GM23338 (cell line): ENCODE measurements around the gene MALRD1. TPM values are rescaled to one million over a fixed set of nuclear protein-coding genes. Genes with fewer than 3 reads are reported as not detected.

Source experiments
- ATAC-seq: fragments of 200-7000 bp; cut with Tn5 transposase; 3 replicates; pipeline ENCODE4 v1.9.1; 2020
- DNase-seq: peaks from one replicate; pipeline ENCODE4 v3.0.0-alpha.2; 2015; ENCODE audit warnings: low spot score
- H2AFZ ChIP-seq: fragments of 200-600 bp; sonication (generic); 2 replicates; pipeline ENCODE4 v1.8.0; 2016; ENCODE audit warnings: antibody characterized with exemption, mild to moderate bottlenecking, moderate library complexity
- H3F3A ChIP-seq: fragments of 200-600 bp; sonication (generic); replicated peaks from 2 replicates; pipeline ENCODE4 v1.8.0; 2017; ENCODE audit warnings: antibody characterized with exemption, mixed run types, low read depth
- H3K27ac ChIP-seq: fragments of 200-600 bp; sonication (generic); 2 replicates; pipeline ENCODE4 v1.6.1; 2016; ENCODE audit warnings: low read depth
- H3K27me3 ChIP-seq: fragments of 200-600 bp; sonication (generic); 2 replicates; pipeline ENCODE4 v1.8.0; 2016; ENCODE audit warnings: mild to moderate bottlenecking, mixed run types, moderate library complexity; ENCODE audit not compliant: insufficient read depth
- H3K36me3 ChIP-seq: fragments of 200-600 bp; sonication (generic); 2 replicates; pipeline ENCODE4 v1.8.0; 2016; ENCODE audit warnings: mild to moderate bottlenecking; ENCODE audit not compliant: insufficient read depth
- H3K4me1 ChIP-seq: fragments of 200-600 bp; sonication (generic); 2 replicates; pipeline ENCODE4 v1.8.0; 2016; ENCODE audit warnings: mild to moderate bottlenecking, moderate library complexity; ENCODE audit not compliant: insufficient read depth
- H3K4me2 ChIP-seq: fragments of 200-600 bp; sonication (generic); 2 replicates; pipeline ENCODE4 v1.7.1; 2017; ENCODE audit warnings: mixed run types
- H3K4me3 ChIP-seq: fragments of 200-600 bp; sonication (generic); 2 replicates; pipeline ENCODE4 v1.6.1; 2016; ENCODE audit warnings: mixed run types
- H3K79me2 ChIP-seq: fragments of 200-600 bp; sonication (generic); replicated peaks from 2 replicates; pipeline ENCODE4 v1.8.0; 2017; ENCODE audit warnings: mild to moderate bottlenecking; ENCODE audit not compliant: insufficient read depth
- H3K9me2 ChIP-seq: fragments of 200-600 bp; sonication (generic); 2 replicates; pipeline ENCODE4 v1.8.0; 2017; ENCODE audit not compliant: insufficient read depth
- H4K20me1 ChIP-seq: fragments of 200-600 bp; sonication (generic); replicated peaks from 2 replicates; pipeline ENCODE4 v1.8.0; 2017; ENCODE audit warnings: mild to moderate bottlenecking; ENCODE audit not compliant: insufficient read depth
- H3K27ac Mint-ChIP-seq: 2 replicates; pipeline ENCODE4 v1.8.0; 2020; ENCODE audit warnings: inconsistent platforms, mild to moderate bottlenecking, moderate library complexity, mixed read lengths
- H3K27me3 Mint-ChIP-seq: 3 replicates; pipeline ENCODE4 v1.8.0; 2022; ENCODE audit warnings: low read depth, mild to moderate bottlenecking, moderate library complexity, mixed read lengths, inconsistent platforms; ENCODE audit not compliant: insufficient read depth, poor library complexity
- H3K36me3 Mint-ChIP-seq: 3 replicates; pipeline ENCODE4 v1.8.0; 2021; ENCODE audit warnings: low read depth, mild to moderate bottlenecking, inconsistent platforms, moderate library complexity, mixed read lengths
- H3K4me1 Mint-ChIP-seq: 3 replicates; pipeline ENCODE4 v1.8.0; 2020; ENCODE audit warnings: mild to moderate bottlenecking, inconsistent platforms, mixed read lengths
- H3K4me3 Mint-ChIP-seq: 3 replicates; pipeline ENCODE4 v1.8.0; 2021; ENCODE audit warnings: moderate library complexity, mild to moderate bottlenecking, inconsistent platforms, mixed read lengths
- H3K9me3 Mint-ChIP-seq: 3 replicates; pipeline ENCODE4 v1.8.0; 2020; ENCODE audit warnings: moderate library complexity, mild to moderate bottlenecking, inconsistent platforms, mixed read lengths
- ZNF114 ChIP-seq: fragments of 250-450 bp; sonication (Bioruptor Pico); IDR thresholded peaks from 2 replicates; pipeline ENCODE4 v1.5.0; 2020; ENCODE audit warnings: mild to moderate bottlenecking, moderate library complexity
- ZNF331 ChIP-seq: fragments of 250-450 bp; sonication (Bioruptor Pico); IDR thresholded peaks from 2 replicates; pipeline ENCODE4 v1.5.0; 2020; ENCODE audit warnings: low read depth, mild to moderate bottlenecking, moderate library complexity
- polyA plus RNA-seq: library from polyadenylated mRNA; unstranded; fragments of >200 nt; fragmentation: Nextera tagmentation; extraction: Ambion mirVana; gene quantifications from 2 replicates; pipeline ENCODE4 v1.2.1, GENCODE V29; 2016
- total RNA-seq: library from RNA; depleted of rRNA; stranded (reverse); fragments of >200 nt; shearing (Covaris generic); gene quantifications from 2 replicates; pipeline ENCODE4 v1.2.3, GENCODE V29; 2014
- TF ChIP-seq, protein P1 (sequence below): IDR thresholded peaks from one replicate; pipeline ENCODE4 v1.6.1; 2018; ENCODE audit warnings: antibody characterized with exemption; ENCODE audit not compliant: unreplicated experiment
- TF ChIP-seq, protein P2 (sequence below): IDR thresholded peaks from 2 replicates; pipeline ENCODE4 v1.6.1; 2016; ENCODE audit warnings: antibody characterized with exemption
- TF ChIP-seq, protein P3 (sequence below): fragments of 250-450 bp; sonication (Bioruptor Pico); IDR thresholded peaks from 2 replicates; pipeline ENCODE4 v1.5.0; 2020; ENCODE audit warnings: mild to moderate bottlenecking, moderate library complexity

Gene MALRD1
- total and polyA plus RNA-seq, 2 experiments from 2014 or later, result 0.42 to 1.9 TPM

DNA sequence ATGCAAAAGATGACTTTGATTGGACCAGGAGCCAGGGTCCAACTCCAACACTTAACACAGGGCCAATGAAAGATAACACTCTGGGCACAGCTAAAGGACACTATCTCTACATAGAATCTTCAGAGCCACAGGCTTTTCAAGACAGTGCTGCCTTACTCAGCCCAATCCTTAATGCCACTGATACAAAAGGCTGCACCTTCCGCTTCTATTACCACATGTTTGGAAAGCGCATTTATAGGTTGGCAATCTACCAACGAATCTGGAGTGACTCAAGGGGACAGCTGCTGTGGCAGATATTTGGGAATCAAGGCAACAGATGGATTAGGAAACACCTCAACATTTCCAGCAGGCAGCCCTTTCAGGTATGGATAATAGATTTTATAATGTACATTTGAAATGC lies 160.7 kb downstream of the MALRD1 start:
- no peaks in the 10 kb centered on the region for H4K20me1 ChIP-seq
- TF ChIP-seq, protein P1, sequence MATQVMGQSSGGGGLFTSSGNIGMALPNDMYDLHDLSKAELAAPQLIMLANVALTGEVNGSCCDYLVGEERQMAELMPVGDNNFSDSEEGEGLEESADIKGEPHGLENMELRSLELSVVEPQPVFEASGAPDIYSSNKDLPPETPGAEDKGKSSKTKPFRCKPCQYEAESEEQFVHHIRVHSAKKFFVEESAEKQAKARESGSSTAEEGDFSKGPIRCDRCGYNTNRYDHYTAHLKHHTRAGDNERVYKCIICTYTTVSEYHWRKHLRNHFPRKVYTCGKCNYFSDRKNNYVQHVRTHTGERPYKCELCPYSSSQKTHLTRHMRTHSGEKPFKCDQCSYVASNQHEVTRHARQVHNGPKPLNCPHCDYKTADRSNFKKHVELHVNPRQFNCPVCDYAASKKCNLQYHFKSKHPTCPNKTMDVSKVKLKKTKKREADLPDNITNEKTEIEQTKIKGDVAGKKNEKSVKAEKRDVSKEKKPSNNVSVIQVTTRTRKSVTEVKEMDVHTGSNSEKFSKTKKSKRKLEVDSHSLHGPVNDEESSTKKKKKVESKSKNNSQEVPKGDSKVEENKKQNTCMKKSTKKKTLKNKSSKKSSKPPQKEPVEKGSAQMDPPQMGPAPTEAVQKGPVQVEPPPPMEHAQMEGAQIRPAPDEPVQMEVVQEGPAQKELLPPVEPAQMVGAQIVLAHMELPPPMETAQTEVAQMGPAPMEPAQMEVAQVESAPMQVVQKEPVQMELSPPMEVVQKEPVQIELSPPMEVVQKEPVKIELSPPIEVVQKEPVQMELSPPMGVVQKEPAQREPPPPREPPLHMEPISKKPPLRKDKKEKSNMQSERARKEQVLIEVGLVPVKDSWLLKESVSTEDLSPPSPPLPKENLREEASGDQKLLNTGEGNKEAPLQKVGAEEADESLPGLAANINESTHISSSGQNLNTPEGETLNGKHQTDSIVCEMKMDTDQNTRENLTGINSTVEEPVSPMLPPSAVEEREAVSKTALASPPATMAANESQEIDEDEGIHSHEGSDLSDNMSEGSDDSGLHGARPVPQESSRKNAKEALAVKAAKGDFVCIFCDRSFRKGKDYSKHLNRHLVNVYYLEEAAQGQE, result no peak
- TF ChIP-seq ZNF331 (CRISPR knock-in tag), result no peak
- TF ChIP-seq, protein P2, sequence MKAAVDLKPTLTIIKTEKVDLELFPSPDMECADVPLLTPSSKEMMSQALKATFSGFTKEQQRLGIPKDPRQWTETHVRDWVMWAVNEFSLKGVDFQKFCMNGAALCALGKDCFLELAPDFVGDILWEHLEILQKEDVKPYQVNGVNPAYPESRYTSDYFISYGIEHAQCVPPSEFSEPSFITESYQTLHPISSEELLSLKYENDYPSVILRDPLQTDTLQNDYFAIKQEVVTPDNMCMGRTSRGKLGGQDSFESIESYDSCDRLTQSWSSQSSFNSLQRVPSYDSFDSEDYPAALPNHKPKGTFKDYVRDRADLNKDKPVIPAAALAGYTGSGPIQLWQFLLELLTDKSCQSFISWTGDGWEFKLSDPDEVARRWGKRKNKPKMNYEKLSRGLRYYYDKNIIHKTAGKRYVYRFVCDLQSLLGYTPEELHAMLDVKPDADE, result no peak
- TF ChIP-seq, protein P3, sequence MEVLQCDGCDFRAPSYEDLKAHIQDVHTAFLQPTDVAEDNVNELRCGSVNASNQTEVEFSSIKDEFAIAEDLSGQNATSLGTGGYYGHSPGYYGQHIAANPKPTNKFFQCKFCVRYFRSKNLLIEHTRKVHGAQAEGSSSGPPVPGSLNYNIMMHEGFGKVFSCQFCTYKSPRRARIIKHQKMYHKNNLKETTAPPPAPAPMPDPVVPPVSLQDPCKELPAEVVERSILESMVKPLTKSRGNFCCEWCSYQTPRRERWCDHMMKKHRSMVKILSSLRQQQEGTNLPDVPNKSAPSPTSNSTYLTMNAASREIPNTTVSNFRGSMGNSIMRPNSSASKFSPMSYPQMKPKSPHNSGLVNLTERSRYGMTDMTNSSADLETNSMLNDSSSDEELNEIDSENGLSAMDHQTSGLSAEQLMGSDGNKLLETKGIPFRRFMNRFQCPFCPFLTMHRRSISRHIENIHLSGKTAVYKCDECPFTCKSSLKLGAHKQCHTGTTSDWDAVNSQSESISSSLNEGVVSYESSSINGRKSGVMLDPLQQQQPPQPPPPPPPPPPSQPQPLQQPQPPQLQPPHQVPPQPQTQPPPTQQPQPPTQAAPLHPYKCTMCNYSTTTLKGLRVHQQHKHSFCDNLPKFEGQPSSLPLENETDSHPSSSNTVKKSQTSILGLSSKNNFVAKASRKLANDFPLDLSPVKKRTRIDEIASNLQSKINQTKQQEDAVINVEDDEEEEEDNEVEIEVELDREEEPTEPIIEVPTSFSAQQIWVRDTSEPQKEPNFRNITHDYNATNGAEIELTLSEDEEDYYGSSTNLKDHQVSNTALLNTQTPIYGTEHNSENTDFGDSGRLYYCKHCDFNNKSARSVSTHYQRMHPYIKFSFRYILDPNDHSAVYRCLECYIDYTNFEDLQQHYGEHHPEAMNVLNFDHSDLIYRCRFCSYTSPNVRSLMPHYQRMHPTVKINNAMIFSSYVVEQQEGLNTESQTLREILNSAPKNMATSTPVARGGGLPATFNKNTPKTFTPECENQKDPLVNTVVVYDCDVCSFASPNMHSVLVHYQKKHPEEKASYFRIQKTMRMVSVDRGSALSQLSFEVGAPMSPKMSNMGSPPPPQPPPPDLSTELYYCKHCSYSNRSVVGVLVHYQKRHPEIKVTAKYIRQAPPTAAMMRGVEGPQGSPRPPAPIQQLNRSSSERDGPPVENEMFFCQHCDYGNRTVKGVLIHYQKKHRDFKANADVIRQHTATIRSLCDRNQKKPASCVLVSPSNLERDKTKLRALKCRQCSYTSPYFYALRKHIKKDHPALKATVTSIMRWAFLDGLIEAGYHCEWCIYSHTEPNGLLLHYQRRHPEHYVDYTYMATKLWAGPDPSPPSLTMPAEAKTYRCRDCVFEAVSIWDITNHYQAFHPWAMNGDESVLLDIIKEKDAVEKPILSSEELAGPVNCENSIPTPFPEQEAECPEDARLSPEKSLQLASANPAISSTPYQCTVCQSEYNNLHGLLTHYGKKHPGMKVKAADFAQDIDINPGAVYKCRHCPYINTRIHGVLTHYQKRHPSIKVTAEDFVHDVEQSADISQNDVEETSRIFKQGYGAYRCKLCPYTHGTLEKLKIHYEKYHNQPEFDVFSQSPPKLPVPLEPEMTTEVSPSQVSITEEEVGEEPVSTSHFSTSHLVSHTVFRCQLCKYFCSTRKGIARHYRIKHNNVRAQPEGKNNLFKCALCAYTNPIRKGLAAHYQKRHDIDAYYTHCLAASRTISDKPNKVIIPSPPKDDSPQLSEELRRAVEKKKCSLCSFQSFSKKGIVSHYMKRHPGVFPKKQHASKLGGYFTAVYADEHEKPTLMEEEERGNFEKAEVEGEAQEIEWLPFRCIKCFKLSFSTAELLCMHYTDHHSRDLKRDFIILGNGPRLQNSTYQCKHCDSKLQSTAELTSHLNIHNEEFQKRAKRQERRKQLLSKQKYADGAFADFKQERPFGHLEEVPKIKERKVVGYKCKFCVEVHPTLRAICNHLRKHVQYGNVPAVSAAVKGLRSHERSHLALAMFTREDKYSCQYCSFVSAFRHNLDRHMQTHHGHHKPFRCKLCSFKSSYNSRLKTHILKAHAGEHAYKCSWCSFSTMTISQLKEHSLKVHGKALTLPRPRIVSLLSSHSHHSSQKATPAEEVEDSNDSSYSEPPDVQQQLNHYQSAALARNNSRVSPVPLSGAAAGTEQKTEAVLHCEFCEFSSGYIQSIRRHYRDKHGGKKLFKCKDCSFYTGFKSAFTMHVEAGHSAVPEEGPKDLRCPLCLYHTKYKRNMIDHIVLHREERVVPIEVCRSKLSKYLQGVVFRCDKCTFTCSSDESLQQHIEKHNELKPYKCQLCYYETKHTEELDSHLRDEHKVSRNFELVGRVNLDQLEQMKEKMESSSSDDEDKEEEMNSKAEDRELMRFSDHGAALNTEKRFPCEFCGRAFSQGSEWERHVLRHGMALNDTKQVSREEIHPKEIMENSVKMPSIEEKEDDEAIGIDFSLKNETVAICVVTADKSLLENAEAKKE (CRISPR knock-in tag), result no peak
- TF ChIP-seq ZNF114, result no peak
- no peak overlapping the region for H3K4me3 ChIP-seq
- no peaks in the 10 kb centered on the region for H3K27me3 Mint-ChIP-seq
- H3K9me2 ChIP-seq, result 0 out of 2 replicates have a peak, but pooled peaks cover under 1% of the 10 kb centered on the region
- H3K27me3 ChIP-seq, result no peaks in the 10 kb centered on the region
- no peak overlapping the region for H3K27ac ChIP-seq
- ATAC-seq (no peak), DNase-seq (no peak)
- no peak overlapping the region for H3K27ac Mint-ChIP-seq
- no peaks in the 10 kb centered on the region for H3K79me2 ChIP-seq
- no peaks in the 10 kb centered on the region for H3K4me1 Mint-ChIP-seq
- no peaks in the 10 kb centered on the region for H3K4me1 ChIP-seq
- H3K36me3 ChIP-seq, result no peaks in the 10 kb centered on the region
- H2AFZ ChIP-seq, result peak overlapping the region; percentile 39; the same call in 1 of the 2 replicates
- H3K4me3 Mint-ChIP-seq, result no peak overlapping the region
- H3K36me3 Mint-ChIP-seq, result no peaks in the 10 kb centered on the region
- no peaks in the 10 kb centered on the region for H3F3A ChIP-seq
- no peak overlapping the region for H3K4me2 ChIP-seq
- H3K9me3 Mint-ChIP-seq, result no peaks in the 10 kb centered on the region
